22Rv1 (cell line): ENCODE measurements around the gene ASTN2.

Experiments
- H3K27ac ChIP-seq: fragments of 450-650 bp; 2 replicates; pipeline ENCODE4 v1.5.1; 2017
- ZFX ChIP-seq: fragments of 450-650 bp; IDR thresholded peaks from 2 replicates; pipeline ENCODE4 v1.6.1; 2017; ENCODE audit warnings: antibody characterized with exemption, borderline replicate concordance
- TF ChIP-seq, protein P1 (sequence below): fragments of 450-650 bp; IDR thresholded peaks from 2 replicates; pipeline ENCODE4 v1.5.1; 2017; ENCODE audit warnings: mild to moderate bottlenecking

ASTN2 gene

GRCh38 chr9:116430849-116431248 lies 984.0 kb downstream of the ASTN2 start:
- TF ChIP-seq ZFX, result no peak
- TF ChIP-seq, protein P1, sequence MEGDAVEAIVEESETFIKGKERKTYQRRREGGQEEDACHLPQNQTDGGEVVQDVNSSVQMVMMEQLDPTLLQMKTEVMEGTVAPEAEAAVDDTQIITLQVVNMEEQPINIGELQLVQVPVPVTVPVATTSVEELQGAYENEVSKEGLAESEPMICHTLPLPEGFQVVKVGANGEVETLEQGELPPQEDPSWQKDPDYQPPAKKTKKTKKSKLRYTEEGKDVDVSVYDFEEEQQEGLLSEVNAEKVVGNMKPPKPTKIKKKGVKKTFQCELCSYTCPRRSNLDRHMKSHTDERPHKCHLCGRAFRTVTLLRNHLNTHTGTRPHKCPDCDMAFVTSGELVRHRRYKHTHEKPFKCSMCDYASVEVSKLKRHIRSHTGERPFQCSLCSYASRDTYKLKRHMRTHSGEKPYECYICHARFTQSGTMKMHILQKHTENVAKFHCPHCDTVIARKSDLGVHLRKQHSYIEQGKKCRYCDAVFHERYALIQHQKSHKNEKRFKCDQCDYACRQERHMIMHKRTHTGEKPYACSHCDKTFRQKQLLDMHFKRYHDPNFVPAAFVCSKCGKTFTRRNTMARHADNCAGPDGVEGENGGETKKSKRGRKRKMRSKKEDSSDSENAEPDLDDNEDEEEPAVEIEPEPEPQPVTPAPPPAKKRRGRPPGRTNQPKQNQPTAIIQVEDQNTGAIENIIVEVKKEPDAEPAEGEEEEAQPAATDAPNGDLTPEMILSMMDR, result no peak
- H3K27ac ChIP-seq, result no peak overlapping the region

DNA sequence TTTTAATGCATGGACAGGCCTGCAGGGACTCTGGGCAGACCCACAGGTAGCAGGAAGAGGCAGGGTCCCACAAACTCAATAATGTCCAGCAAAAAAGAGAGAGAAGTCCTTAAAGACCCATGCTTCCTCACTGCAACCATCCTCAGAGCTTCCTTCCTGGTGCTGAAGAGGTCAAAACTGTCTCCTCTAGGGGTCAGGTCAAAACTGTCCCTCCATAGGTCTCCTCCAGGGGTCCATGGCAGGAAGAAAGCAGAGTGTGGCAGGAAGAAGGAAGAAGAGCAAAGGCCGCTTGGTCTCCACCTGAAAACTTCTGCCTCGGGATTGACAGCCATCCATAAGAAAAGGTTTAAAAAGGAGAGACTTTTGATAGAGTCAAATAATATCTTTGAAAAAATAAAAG lies 989.6 kb downstream of the ASTN2 start:
- TF ChIP-seq, protein P1, result no peak
- TF ChIP-seq ZFX, result no peak
- no peak overlapping the region for H3K27ac ChIP-seq

- TF ChIP-seq, protein P1, result no peak
- H3K27ac ChIP-seq, result no peak overlapping the region
Observed at GRCh38 chr9:116423149-116423548, 991.7 kb downstream of the ASTN2 start.

GRCh38 chr9:116422119-116422979 lies 992.5 kb downstream of the ASTN2 start:
- no peak for TF ChIP-seq ZFX
- TF ChIP-seq, protein P1, result no peak
- no peak overlapping the region for H3K27ac ChIP-seq

DNA sequence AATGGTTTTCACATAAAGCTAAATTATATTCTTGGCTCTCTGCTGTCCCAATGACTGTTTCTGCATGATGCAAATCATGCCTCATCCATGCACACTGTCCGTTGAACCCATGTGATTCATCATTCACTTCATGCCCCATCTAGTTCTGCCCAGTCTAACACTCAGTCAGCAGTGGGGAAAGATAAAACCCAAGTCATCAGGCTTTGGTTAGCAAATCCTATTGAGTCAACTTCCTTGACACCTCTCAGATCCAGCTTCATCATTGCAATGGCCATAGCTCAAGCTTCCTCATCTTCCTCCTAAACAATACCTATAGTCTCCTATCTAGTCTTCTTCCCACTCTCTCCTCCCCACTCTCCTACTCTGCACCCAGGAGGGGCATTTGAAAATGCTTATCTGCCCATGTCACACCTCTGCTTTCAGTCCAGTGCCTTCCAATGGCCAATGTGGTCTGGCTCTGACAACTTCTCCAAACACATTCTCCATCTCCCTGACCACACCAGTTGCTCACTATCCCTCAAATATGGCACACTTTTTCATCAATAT lies 993.8 kb downstream of the ASTN2 start:
- H3K27ac ChIP-seq, result no peak overlapping the region
- TF ChIP-seq, protein P1, result no peak

DNA sequence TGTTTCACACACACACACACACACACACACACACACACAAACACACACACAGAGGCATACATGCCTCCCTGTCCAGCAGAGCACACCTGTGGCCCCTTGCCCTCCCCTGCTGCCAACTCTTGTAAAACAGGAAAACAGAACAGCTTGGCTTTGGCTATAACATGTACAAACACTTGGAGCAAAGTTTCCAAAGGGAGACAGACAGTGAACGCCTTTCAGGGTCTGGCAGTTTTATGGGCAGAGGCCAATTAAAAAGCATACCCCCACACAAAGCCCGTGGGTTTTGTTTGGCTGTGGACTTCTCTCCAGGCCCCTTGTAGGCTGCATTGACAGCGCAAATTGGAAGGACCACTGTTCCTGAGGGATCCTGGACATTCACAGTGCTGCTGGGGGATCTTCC lies 995.7 kb downstream of the ASTN2 start:
- TF ChIP-seq, protein P1, result no peak
- no peak for TF ChIP-seq ZFX
- H3K27ac ChIP-seq, result no peak overlapping the region

DNA sequence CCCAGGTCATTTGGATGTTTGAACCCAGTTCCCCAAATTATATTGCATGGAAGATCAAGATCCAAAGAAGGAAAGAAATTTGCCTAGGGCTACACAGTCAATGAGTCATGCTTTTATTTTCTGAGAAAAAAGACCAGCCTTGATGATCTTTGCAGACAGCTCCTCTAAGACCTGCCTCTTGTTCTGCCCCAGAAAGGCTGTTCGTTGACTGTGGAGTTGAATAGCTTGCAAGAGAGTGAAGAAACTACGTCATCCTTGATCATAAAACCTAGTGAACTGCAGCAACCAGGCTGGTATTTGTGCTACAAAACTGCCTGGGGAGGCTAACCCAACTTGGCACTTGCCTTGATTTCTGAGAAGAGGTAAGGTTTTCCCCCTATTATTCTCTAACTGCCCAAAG lies 997.4 kb downstream of the ASTN2 start:
- H3K27ac ChIP-seq, result no peak overlapping the region
- TF ChIP-seq ZFX, result no peak
- TF ChIP-seq, protein P1, result no peak
